ENCODE results near the gene PTCSC3. TPM values are rescaled to one million over a fixed set of nuclear protein-coding genes. Genes with fewer than 3 reads are reported as not detected.

The PTCSC3 gene
- total RNA-seq, 1 donor from 2014 or later: not detected

DNA sequence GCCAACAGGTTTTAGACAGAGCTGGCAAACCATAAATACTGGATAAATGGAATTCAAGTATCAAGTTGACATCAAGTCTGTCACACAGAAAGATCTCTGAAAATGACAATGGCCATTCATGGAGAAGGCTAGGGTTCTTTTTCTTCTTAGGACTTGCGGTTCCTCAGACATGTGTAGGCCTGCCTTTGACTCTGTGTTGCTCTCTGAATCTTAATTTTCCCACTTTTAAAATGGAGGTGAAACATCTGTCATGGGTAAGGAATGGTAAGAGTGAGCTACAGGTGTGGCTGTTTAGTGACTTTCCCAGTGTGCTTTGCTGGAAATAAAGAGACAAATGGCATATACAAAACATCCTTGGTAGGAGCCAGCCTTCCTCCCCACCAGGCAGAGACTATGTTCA lies 79.2 kb downstream of the PTCSC3 start:
- no peak for TF ChIP-seq POLR2AphosphoS5 (IDR thresholded peaks at IDR 0.05; ENCODE audit: insufficient read depth in 1 of 2, low read depth in 1 of 2)
- intact Hi-C loops (cut with DNase I): no loop called here
- Histone ChIP-seq H3K27ac (no peak overlapping the region), H3K4me3 (no peak overlapping the region), H3K9me3 (no peaks in the 10 kb centered on the region), H3K4me1 (no peaks in the 10 kb centered on the region), H3K36me3 (no peaks in the 10 kb centered on the region), H3K27me3 (no peaks in the 10 kb centered on the region)
- DNase-seq (ENCODE audit: extremely low spot score in 2 of 2): no peak

DNA sequence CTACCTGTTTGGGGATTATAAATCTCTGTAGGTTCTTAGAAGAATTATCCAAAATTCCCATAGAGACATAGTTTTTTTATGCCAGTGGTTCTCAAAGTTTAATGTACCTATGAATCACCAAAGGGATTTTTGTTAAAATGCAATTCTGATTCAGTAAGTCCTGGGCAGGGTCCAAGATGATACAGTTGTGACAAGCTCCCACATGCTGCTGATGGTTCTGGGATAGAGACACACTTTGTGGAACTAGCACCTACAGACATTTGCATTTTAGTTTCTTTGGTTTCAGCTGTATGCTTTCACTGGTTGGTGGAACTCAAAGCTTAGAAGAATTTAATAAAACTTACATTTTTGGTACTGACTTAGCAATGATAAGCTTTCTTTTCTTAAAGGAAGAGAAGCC lies 80.4 kb downstream of the PTCSC3 start:
- Histone ChIP-seq H3K4me1 (peaks cover 4% of the 10 kb centered on the region), H3K4me3 (no peak overlapping the region), H3K9me3 (no peaks in the 10 kb centered on the region), H3K27ac (no peak overlapping the region), H3K36me3 (no peaks in the 10 kb centered on the region), H3K27me3 (no peaks in the 10 kb centered on the region)
- no peak for TF ChIP-seq POLR2AphosphoS5 (IDR thresholded peaks at IDR 0.05; ENCODE audit: insufficient read depth in 1 of 2, low read depth in 1 of 2)
- TF ChIP-seq, protein P1, sequence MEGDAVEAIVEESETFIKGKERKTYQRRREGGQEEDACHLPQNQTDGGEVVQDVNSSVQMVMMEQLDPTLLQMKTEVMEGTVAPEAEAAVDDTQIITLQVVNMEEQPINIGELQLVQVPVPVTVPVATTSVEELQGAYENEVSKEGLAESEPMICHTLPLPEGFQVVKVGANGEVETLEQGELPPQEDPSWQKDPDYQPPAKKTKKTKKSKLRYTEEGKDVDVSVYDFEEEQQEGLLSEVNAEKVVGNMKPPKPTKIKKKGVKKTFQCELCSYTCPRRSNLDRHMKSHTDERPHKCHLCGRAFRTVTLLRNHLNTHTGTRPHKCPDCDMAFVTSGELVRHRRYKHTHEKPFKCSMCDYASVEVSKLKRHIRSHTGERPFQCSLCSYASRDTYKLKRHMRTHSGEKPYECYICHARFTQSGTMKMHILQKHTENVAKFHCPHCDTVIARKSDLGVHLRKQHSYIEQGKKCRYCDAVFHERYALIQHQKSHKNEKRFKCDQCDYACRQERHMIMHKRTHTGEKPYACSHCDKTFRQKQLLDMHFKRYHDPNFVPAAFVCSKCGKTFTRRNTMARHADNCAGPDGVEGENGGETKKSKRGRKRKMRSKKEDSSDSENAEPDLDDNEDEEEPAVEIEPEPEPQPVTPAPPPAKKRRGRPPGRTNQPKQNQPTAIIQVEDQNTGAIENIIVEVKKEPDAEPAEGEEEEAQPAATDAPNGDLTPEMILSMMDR (IDR thresholded peaks at IDR 0.05): no peak
- no peak for TF ChIP-seq POLR2A (IDR thresholded peaks at IDR 0.05)
- intact Hi-C loops (cut with DNase I): no loop called here
- no peak for DNase-seq (ENCODE audit: extremely low spot score in 2 of 2)

DNA sequence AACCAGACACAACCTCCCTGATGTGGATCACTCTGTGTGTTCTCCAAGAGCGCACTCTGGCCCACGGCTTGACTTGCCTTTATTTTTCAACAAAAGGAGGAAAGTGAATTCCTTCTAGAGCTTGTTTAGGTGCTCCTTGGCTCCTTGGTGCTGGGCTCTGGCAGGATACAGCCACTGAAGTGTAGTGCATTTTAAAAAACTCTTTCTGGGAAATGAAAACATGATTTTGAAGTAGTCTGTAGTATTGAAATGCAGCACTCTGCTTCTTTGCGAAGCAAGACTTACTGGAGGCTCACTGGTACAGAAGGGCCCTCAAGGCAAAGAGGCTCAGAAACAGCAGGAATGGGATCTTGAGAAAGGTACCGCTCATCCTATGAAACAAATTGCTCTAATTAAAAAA lies 81.6 kb downstream of the PTCSC3 start:
- H3K27me3 ChIP-seq: no peaks in the 10 kb centered on the region
- intact Hi-C loops (cut with DNase I): no loop called here
- H3K27ac ChIP-seq: no peak overlapping the region
- H3K4me1 ChIP-seq: peaks cover 4% of the 10 kb centered on the region
- DNase-seq (ENCODE audit: extremely low spot score in 2 of 2): no peak
- no peak for TF ChIP-seq POLR2A (IDR thresholded peaks at IDR 0.05)
- TF ChIP-seq, protein P1 (IDR thresholded peaks at IDR 0.05): no peak
- TF ChIP-seq POLR2AphosphoS5 (IDR thresholded peaks at IDR 0.05; ENCODE audit: insufficient read depth in 1 of 2, low read depth in 1 of 2): no peak
- H3K36me3 ChIP-seq: no peaks in the 10 kb centered on the region
- H3K9me3 ChIP-seq: no peaks in the 10 kb centered on the region
- H3K4me3 ChIP-seq: no peak overlapping the region

DNA sequence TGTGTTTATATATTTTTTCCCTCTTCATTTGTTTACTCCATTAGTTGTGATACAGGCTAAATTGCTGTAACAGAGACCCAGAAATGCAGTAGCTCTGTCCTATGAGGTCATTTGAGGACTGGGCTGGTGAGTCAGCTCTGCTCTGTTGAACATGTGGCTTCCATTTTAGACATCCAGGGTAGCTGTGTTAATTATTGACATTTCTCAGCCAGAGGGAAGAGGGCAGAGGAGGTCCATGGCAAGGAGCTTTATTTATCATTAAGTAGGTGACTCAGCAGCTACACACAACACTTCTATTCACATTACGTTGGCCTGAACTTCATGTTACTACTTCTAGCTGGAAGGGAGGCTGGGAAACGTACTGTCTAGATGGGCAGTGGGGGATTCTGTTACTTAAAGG lies 85.4 kb downstream of the PTCSC3 start:
- no peak for DNase-seq (ENCODE audit: extremely low spot score in 2 of 2)
- H3K4me3 ChIP-seq: no peak overlapping the region
- H3K27me3 ChIP-seq: no peaks in the 10 kb centered on the region
- H3K9me3 ChIP-seq: no peaks in the 10 kb centered on the region
- no peaks in the 10 kb centered on the region for H3K36me3 ChIP-seq
- TF ChIP-seq, protein P1 (IDR thresholded peaks at IDR 0.05): no peak
- no peak for TF ChIP-seq POLR2AphosphoS5 (IDR thresholded peaks at IDR 0.05; ENCODE audit: insufficient read depth in 1 of 2, low read depth in 1 of 2)
- no peak for TF ChIP-seq POLR2A (IDR thresholded peaks at IDR 0.05)
- intact Hi-C loops (cut with DNase I): no loop called here
- H3K27ac ChIP-seq: no peak overlapping the region
- H3K4me1 ChIP-seq: peaks cover 4% of the 10 kb centered on the region

DNA sequence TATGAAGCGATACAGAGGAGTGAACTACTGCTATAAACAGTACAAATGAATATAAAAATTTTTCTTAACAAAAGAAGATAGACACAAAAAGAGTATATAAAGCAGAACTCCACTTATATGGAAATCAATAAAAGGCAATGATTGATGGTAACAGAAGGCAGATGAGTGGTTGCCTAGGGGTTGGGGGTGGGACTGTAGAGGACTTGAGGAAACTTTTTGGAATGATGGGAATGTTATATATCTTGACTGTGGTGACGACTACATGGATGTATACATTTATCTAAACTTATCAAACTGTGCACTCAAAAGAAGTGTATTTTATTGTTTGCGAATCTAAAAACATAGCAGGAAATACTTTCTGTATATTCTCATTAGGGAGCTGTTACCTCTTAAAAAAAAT lies 89.1 kb downstream of the PTCSC3 start:
- TF ChIP-seq POLR2A (IDR thresholded peaks at IDR 0.05): no peak
- no peak for TF ChIP-seq POLR2AphosphoS5 (IDR thresholded peaks at IDR 0.05; ENCODE audit: insufficient read depth in 1 of 2, low read depth in 1 of 2)
- TF ChIP-seq, protein P1 (IDR thresholded peaks at IDR 0.05): no peak
- no peaks in the 10 kb centered on the region for H3K9me3 ChIP-seq
- no peaks in the 10 kb centered on the region for H3K27me3 ChIP-seq
- no peaks in the 10 kb centered on the region for H3K36me3 ChIP-seq
- H3K4me3 ChIP-seq: no peak overlapping the region
- H3K27ac ChIP-seq: no peak overlapping the region
- intact Hi-C loops (cut with DNase I): no loop called here
- H3K4me1 ChIP-seq: peaks cover 4% of the 10 kb centered on the region
- no peak for DNase-seq (ENCODE audit: extremely low spot score in 2 of 2)
